IPS-15b (cell line): ENCODE results near the gene TUBGCP3.

ENCODE experiments used
- H3K27me3 ChIP-seq: one replicate; pipeline ENCODE4 v1.6.1; 2013; ENCODE audit warnings: low read length; ENCODE audit not compliant: control insufficient read depth, insufficient read depth
- H3K36me3 ChIP-seq: one replicate; pipeline ENCODE4 v1.6.1; 2013; ENCODE audit warnings: low read length; ENCODE audit not compliant: control insufficient read depth, insufficient read depth
- H3K4me1 ChIP-seq: one replicate; pipeline ENCODE4 v1.6.1; 2013; ENCODE audit warnings: mild to moderate bottlenecking, low read length; ENCODE audit not compliant: control insufficient read depth, insufficient read depth
- H3K4me3 ChIP-seq: one replicate; pipeline ENCODE4 v1.5.1; 2013; ENCODE audit warnings: low read depth, low read length
- H3K9ac ChIP-seq: one replicate; pipeline ENCODE4 v1.6.1; 2013; ENCODE audit warnings: low read depth, mild to moderate bottlenecking, low read length
- H3K9me3 ChIP-seq: one replicate; pipeline ENCODE4 v1.6.1; 2013; ENCODE audit warnings: mild to moderate bottlenecking, low read length; ENCODE audit not compliant: control insufficient read depth, insufficient read depth

The TUBGCP3 gene

GRCh38 chr13:112466132-112467058 is 121.6 kb downstream of the TUBGCP3 start:
- Histone ChIP-seq H3K9ac (no peak overlapping the region), H3K27me3 (no peaks in the 10 kb centered on the region), H3K36me3 (no peaks in the 10 kb centered on the region), H3K4me3 (no peak overlapping the region), H3K9me3 (no peaks in the 10 kb centered on the region), H3K4me1 (no peaks in the 10 kb centered on the region)

- no peak overlapping the region for H3K4me3 ChIP-seq
- H3K9me3 ChIP-seq = no peaks in the 10 kb centered on the region
- no peaks in the 10 kb centered on the region for H3K36me3 ChIP-seq
- H3K27me3 ChIP-seq = no peaks in the 10 kb centered on the region
- no peak overlapping the region for H3K9ac ChIP-seq
- no peaks in the 10 kb centered on the region for H3K4me1 ChIP-seq
These were observed 122.5 kb downstream of the TUBGCP3 start for GRCh38 chr13:112465251-112466131.

GRCh38 chr13:112464720-112465119 is 123.2 kb downstream of the TUBGCP3 start:
- Histone ChIP-seq H3K9me3 (no peaks in the 10 kb centered on the region), H3K27me3 (no peaks in the 10 kb centered on the region), H3K4me1 (no peaks in the 10 kb centered on the region), H3K4me3 (no peak overlapping the region), H3K9ac (no peak overlapping the region), H3K36me3 (no peaks in the 10 kb centered on the region)

GRCh38 chr13:112462408-112462807 is 125.5 kb downstream of the TUBGCP3 start:
- no peaks in the 10 kb centered on the region for H3K27me3 ChIP-seq
- H3K4me3 ChIP-seq = no peak overlapping the region
- H3K9ac ChIP-seq = no peak overlapping the region
- no peaks in the 10 kb centered on the region for H3K9me3 ChIP-seq
- no peaks in the 10 kb centered on the region for H3K4me1 ChIP-seq
- no peaks in the 10 kb centered on the region for H3K36me3 ChIP-seq

GRCh38 chr13:112457485-112457884 is 130.5 kb downstream of the TUBGCP3 start:
- H3K36me3 ChIP-seq = no peaks in the 10 kb centered on the region
- H3K4me3 ChIP-seq = no peak overlapping the region
- H3K27me3 ChIP-seq = no peaks in the 10 kb centered on the region
- H3K4me1 ChIP-seq = no peaks in the 10 kb centered on the region
- H3K9me3 ChIP-seq = no peaks in the 10 kb centered on the region
- H3K9ac ChIP-seq = no peak overlapping the region

- Histone ChIP-seq H3K9ac (no peak overlapping the region), H3K9me3 (no peaks in the 10 kb centered on the region), H3K27me3 (no peaks in the 10 kb centered on the region), H3K36me3 (no peaks in the 10 kb centered on the region), H3K4me3 (no peak overlapping the region), H3K4me1 (no peaks in the 10 kb centered on the region)
These were observed 130.9 kb downstream of the TUBGCP3 start for GRCh38 chr13:112457081-112457480.

- Histone ChIP-seq H3K4me3 (no peak overlapping the region), H3K27me3 (no peaks in the 10 kb centered on the region), H3K9ac (no peak overlapping the region), H3K36me3 (no peaks in the 10 kb centered on the region), H3K9me3 (no peaks in the 10 kb centered on the region), H3K4me1 (no peaks in the 10 kb centered on the region)
These were observed 131.6 kb downstream of the TUBGCP3 start for GRCh38 chr13:112456138-112457056.

GRCh38 chr13:112455476-112456059 is 132.4 kb downstream of the TUBGCP3 start:
- Histone ChIP-seq H3K9ac (no peak overlapping the region), H3K4me3 (no peak overlapping the region), H3K36me3 (no peaks in the 10 kb centered on the region), H3K4me1 (no peaks in the 10 kb centered on the region), H3K27me3 (no peaks in the 10 kb centered on the region), H3K9me3 (no peaks in the 10 kb centered on the region)

GRCh38 chr13:112454648-112455334 is 133.2 kb downstream of the TUBGCP3 start:
- H3K4me3 ChIP-seq = no peak overlapping the region
- no peaks in the 10 kb centered on the region for H3K27me3 ChIP-seq
- H3K4me1 ChIP-seq = no peaks in the 10 kb centered on the region
- no peak overlapping the region for H3K9ac ChIP-seq
- H3K36me3 ChIP-seq = no peaks in the 10 kb centered on the region
- H3K9me3 ChIP-seq = no peaks in the 10 kb centered on the region

GRCh38 chr13:112453874-112454647 is 133.9 kb downstream of the TUBGCP3 start:
- Histone ChIP-seq H3K36me3 (no peaks in the 10 kb centered on the region), H3K9me3 (no peaks in the 10 kb centered on the region), H3K27me3 (no peaks in the 10 kb centered on the region), H3K4me3 (no peak overlapping the region), H3K9ac (no peak overlapping the region), H3K4me1 (no peaks in the 10 kb centered on the region)
